Lower leg skin (tissue), 4 donors: ENCODE measurements around the gene SNX7. TPM values are rescaled to one million over a fixed set of nuclear protein-coding genes. Genes with fewer than 3 reads are reported as not detected.

Source experiments
- DNase-seq, 2 donors: peaks; one replicate each; pipeline ENCODE4 v3.0.0-alpha.2; 2019; ENCODE audit warnings: low spot score in 2 of 2
- H3K4me3 ChIP-seq: fragments of 200-600 bp; sonication (generic); 2 replicates; pipeline ENCODE4 v1.5.1; 2017; ENCODE audit warnings: mild to moderate bottlenecking, low read depth; ENCODE audit not compliant: poor library complexity, severe bottlenecking
- CTCF ChIP-seq, 3 donors: fragments of 450-650 bp; IDR thresholded peaks; one replicate each; pipeline ENCODE4 v1.5.1; 2016; ENCODE audit warnings: antibody characterized with exemption in 3 of 3, mild to moderate bottlenecking in 3 of 3, moderate library complexity in 2 of 3
- POLR2A ChIP-seq, 2 donors: fragments of 450-650 bp; IDR thresholded peaks; one replicate each; pipeline ENCODE4 v1.6.1; 2016 to 2017; ENCODE audit warnings: antibody characterized with exemption in 2 of 2, mild to moderate bottlenecking in 1 of 2, moderate library complexity in 1 of 2
- WGBS, 2 donors: methylation state at CpG; one replicate each; pipeline ENCODE4 v1.1.5; 2018; 5-methylcytosine and 5-hydroxymethylcytosine counted together
- intact Hi-C: fragments of 100-400 bp; cut with DNase I; formaldehyde crosslinking; loops from one replicate; pipeline ENCODE4 v1.15.0; 2023; ENCODE audit warnings: low total_unique reads
- total RNA-seq, 4 donors: library from RNA; depleted of rRNA; stranded (reverse); fragments of >200 nt; gene quantifications; one replicate each; pipeline ENCODE4 v1.1.0, GENCODE V29; 2016

The SNX7 gene
- total RNA-seq, 4 donors from 2014 or later, result 6.4 to 20.4 (median 13.5) TPM

DNA sequence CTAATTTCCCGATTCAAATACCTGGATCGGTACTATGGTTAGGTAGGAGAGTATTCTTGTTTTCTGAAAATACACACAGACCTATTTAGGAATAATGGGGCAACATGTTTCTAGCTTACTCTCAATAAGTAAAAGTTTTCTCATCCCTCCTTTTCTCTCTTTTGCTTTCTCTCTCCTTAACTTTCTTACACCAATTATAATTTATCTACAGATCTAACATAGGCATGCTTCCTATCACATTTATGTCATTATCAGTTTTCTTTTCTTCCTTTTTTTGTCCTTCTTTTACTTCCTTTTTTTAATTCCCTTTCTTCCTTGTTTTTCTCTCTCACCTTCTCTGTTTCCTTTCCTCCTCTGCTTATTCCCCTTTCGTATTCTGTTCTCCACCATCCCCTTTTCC, 20.3 kb downstream of the SNX7 start:
- TF ChIP-seq CTCF (IDR thresholded peaks at IDR 0.05), result no peak
- no peak for TF ChIP-seq POLR2A (IDR thresholded peaks at IDR 0.05)
- intact Hi-C loops, result no loop called here
- no peak for DNase-seq
- no peak overlapping the region for H3K4me3 ChIP-seq
- 92 to 97% methylated on average over 3 of the region's 3 CpGs for WGBS, 2 donors

- WGBS, 2 donors, result 88 to 91% methylated on average over 2 of the region's 2 CpGs
- DNase-seq, result no peak
- intact Hi-C loops, result no loop called here
- TF ChIP-seq POLR2A (IDR thresholded peaks at IDR 0.05) (no peak), CTCF (IDR thresholded peaks at IDR 0.05) (no peak)
- no peak overlapping the region for H3K4me3 ChIP-seq
These were observed 26.7 kb downstream of the SNX7 start for GRCh38 chr1:98688110-98688739.

DNA sequence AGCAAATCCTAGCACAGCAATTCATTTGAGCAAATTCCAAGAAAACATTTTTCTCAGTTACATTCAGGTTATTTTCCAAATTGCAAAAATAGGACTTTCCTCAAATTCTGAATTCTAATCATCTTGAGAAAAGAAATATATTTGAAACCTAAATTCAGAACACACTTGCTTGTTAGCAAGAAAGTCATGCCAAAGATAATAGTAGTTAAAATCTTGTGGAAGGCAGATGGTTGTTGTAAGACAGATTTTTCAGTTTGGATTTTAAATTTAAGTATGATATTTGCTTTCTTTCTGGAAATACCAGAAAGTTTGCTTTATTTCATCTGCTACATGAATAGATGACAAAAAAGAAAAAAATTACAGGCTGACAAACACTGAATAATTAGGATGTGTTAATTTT, 29.1 kb downstream of the SNX7 start:
- TF ChIP-seq POLR2A (IDR thresholded peaks at IDR 0.05) (no peak), CTCF (IDR thresholded peaks at IDR 0.05) (no peak)
- H3K4me3 ChIP-seq, result no peak overlapping the region
- intact Hi-C loops, result no loop called here
- no peak for DNase-seq

DNA sequence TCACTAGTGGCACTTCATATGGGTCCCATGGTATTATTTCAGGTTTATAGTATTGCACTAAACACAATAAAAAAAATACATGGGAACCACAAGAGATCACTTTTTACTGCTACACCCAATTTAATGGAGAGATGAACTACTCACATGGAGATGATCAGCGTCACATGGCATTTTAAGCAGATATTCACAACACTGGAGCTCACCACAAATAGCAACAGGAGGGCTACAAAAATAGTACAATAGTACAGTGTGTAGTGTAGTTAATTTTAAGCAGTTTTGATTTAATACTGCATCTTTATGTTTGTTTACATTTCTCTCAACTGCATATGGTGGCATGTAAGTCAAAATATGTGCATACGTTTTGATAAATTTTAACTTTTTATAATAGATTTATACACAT, 31.0 kb downstream of the SNX7 start:
- DNase-seq, result no peak
- intact Hi-C loops, result no loop called here
- WGBS, 2 donors, result 91 to 93% methylated on average over 2 of the region's 2 CpGs
- no peak overlapping the region for H3K4me3 ChIP-seq
- TF ChIP-seq CTCF (IDR thresholded peaks at IDR 0.05), result no peak
- TF ChIP-seq POLR2A (IDR thresholded peaks at IDR 0.05), result no peak

- DNase-seq, result no peak
- intact Hi-C loops, result no loop called here
- 90 to 93% methylated on average over 2 of the region's 2 CpGs for WGBS, 2 donors
- no peak for TF ChIP-seq POLR2A (IDR thresholded peaks at IDR 0.05)
- TF ChIP-seq CTCF (IDR thresholded peaks at IDR 0.05), result no peak
- no peak overlapping the region for H3K4me3 ChIP-seq
These were observed 31.9 kb downstream of the SNX7 start for GRCh38 chr1:98693385-98693784.

DNA sequence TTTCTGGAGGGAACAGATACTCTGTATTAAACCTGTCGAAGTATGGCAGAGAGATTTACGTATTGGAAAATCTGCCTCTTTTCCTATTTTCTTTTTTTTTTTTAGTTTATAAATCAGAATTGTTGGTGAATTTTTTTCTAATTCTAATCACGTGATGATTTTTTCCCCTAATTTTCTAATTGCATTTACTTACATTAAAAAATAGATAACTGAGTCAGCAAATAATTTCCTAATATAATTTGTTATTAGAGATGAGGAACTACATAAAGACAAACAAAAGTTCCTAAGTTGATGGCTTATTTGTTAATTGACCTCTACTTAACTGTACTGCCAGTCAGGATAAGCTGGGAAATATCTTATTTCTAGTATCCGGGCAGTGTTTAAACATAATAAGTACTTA, 34.6 kb downstream of the SNX7 start:
- no peak overlapping the region for H3K4me3 ChIP-seq
- TF ChIP-seq CTCF (IDR thresholded peaks at IDR 0.05) (no peak), POLR2A (IDR thresholded peaks at IDR 0.05) (no peak)
- 96 to 98% methylated on average over 4 of the region's 4 CpGs for WGBS, 2 donors
- intact Hi-C loops, result no loop called here
- no peak for DNase-seq
